A549 (cell line): ENCODE data around the gene SPATA45. TPM values are rescaled to one million over a fixed set of nuclear protein-coding genes. Genes with fewer than 3 reads are reported as not detected.

Source experiments
- ATAC-seq, 2 experiments: fragments of 200-7000 bp in 1 of 2; fragments of >200 bp in 1 of 2; cut with Nextera tagmentation in 1 of 2; cut with Tn5 transposase in 1 of 2; 3 replicates each; pipeline versions ENCODE4 v1.8.0 to v1.9.1; 2018 to 2020; ENCODE audit warnings: mild to moderate bottlenecking in 1 of 2, moderate library complexity in 1 of 2
- CTCF ChIA-PET: fragments of 300-600 bp; sonication (Branson Sonifier 250); formaldehyde crosslinking; extraction: SDS; loops from one replicate; lab custom pipeline; 2021; ENCODE audit warnings: antibody characterized with exemption, inconsistent platforms; lab: Yijun Ruan, JAX
- POLR2A ChIA-PET: fragments of 350-600 bp; formaldehyde crosslinking; extraction: SDS; loops from one replicate; lab custom pipeline; 2021; ENCODE audit warnings: antibody characterized with exemption, inconsistent platforms; lab: Yijun Ruan, JAX
- DNase-seq, 2 experiments: peaks; one replicate each; pipeline versions ENCODE4 v3.0.0 to v3.0.0-alpha.2; 2011 to 2016; ENCODE audit warnings: low read depth in 1 of 2, low spot score in 1 of 2
- FAIRE-seq: peaks from 2 replicates; lab custom pipeline; 2011; peaks lifted over from hg19 to GRCh38; lab: Jason Lieb, UNC
- H3K27ac ChIP-seq, 2 experiments: fragments of >200 bp; sonication (Bioruptor Twin); formaldehyde crosslinking; 3 replicates each; pipeline ENCODE4 v1.5.1; 2016 to 2017
- H3K4me1 ChIP-seq: fragments of >200 bp; sonication (Bioruptor Twin); formaldehyde crosslinking; 3 replicates; pipeline ENCODE4 v1.6.1; 2016
- H3K4me2 ChIP-seq: fragments of >200 bp; sonication (Bioruptor Twin); formaldehyde crosslinking; 3 replicates; pipeline ENCODE4 v1.6.1; 2016
- H3K4me3 ChIP-seq: fragments of >200 bp; sonication (Bioruptor Twin); formaldehyde crosslinking; 3 replicates; pipeline ENCODE4 v1.5.1; 2016
- H3K9me3 ChIP-seq: fragments of >200 bp; sonication (Bioruptor Twin); formaldehyde crosslinking; 3 replicates; pipeline ENCODE4 v1.6.1; 2016
- ATOH8 ChIP-seq: fragments of 250-450 bp; sonication (Bioruptor Pico); IDR thresholded peaks from 2 replicates; pipeline ENCODE4 v1.5.0; 2020; ENCODE audit warnings: low read depth, mild to moderate bottlenecking, moderate library complexity
- BHLHE40 ChIP-seq: IDR thresholded peaks from 2 replicates; pipeline ENCODE4 v1.6.1; 2012; ENCODE audit warnings: low read depth, low read length, inconsistent platforms
- CHD4 ChIP-seq: fragments of 200-600 bp; sonication (generic); IDR thresholded peaks from 2 replicates; pipeline ENCODE4 v1.6.1; 2016; ENCODE audit warnings: antibody characterized with exemption, mild to moderate bottlenecking, borderline replicate concordance
- ELK1 ChIP-seq: fragments of 150-350 bp; IDR thresholded peaks from 2 replicates; pipeline ENCODE4 v1.6.1; 2014; ENCODE audit warnings: low read depth, mild to moderate bottlenecking, low read length
- ESRRA ChIP-seq: fragments of 150-350 bp; IDR thresholded peaks from 2 replicates; pipeline ENCODE4 v1.6.1; 2014; ENCODE audit warnings: mild to moderate bottlenecking, low read length, borderline replicate concordance
- FOSL2 ChIP-seq, 2 experiments: fragments of 450-650 bp in 1 of 2; fragments of >200 bp in 1 of 2; sonication (Bioruptor Twin) in 1 of 2; formaldehyde crosslinking; IDR thresholded peaks; 2 replicates each; pipeline versions ENCODE4 v1.5.0 to v1.6.1; 2016 to 2020; ENCODE audit warnings: mild to moderate bottlenecking in 1 of 2, moderate library complexity in 1 of 2
- HDAC2 ChIP-seq: fragments of 200-600 bp; sonication (generic); IDR thresholded peaks from 2 replicates; pipeline ENCODE4 v1.6.1; 2016
- HEYL ChIP-seq: fragments of 250-450 bp; sonication (Bioruptor Pico); IDR thresholded peaks from 2 replicates; pipeline ENCODE4 v1.8.0; 2021; ENCODE audit warnings: mild to moderate bottlenecking, moderate library complexity
- HMGXB4 ChIP-seq: fragments of 250-450 bp; sonication (Bioruptor Pico); IDR thresholded peaks from 2 replicates; pipeline ENCODE4 v1.5.0; 2021; ENCODE audit warnings: mild to moderate bottlenecking, moderate library complexity, borderline replicate concordance
- KDM1A ChIP-seq: fragments of 200-600 bp; sonication (generic); IDR thresholded peaks from 2 replicates; pipeline ENCODE4 v1.6.1; 2016; ENCODE audit warnings: low read depth, mild to moderate bottlenecking
- MAZ ChIP-seq: fragments of 150-350 bp; IDR thresholded peaks from 2 replicates; pipeline ENCODE4 v1.6.1; 2014; ENCODE audit warnings: antibody characterized with exemption, low read depth, low read length, borderline replicate concordance
- MYC ChIP-seq: IDR thresholded peaks from 2 replicates; pipeline ENCODE4 v1.6.1; 2012; ENCODE audit warnings: mild to moderate bottlenecking, inconsistent platforms, low read length, improper control_type of control experiment, borderline replicate concordance
- NFE2L2 ChIP-seq: fragments of 150-350 bp; conservative IDR thresholded peaks from 2 replicates; pipeline ENCODE4 v1.6.1; 2014; ENCODE audit warnings: low read length
- NPAS2 ChIP-seq: fragments of 250-450 bp; sonication (Bioruptor Pico); IDR thresholded peaks from 2 replicates; pipeline ENCODE4 v1.8.0; 2022; ENCODE audit warnings: mild to moderate bottlenecking, moderate library complexity, borderline replicate concordance
- RAD21 ChIP-seq, 2 experiments: fragments of >200 bp in 1 of 2; sonication (Bioruptor Twin) in 1 of 2; formaldehyde crosslinking in 1 of 2; IDR thresholded peaks in 1 of 2; conservative IDR thresholded peaks in 1 of 2; 2 replicates in 1 of 2; 3 replicates in 1 of 2; pipeline ENCODE4 v1.6.1; 2012 to 2018; ENCODE audit warnings: inconsistent platforms in 1 of 2
- RNF2 ChIP-seq: fragments of 200-600 bp; sonication (generic); IDR thresholded peaks from 2 replicates; pipeline ENCODE4 v1.6.1; 2016; ENCODE audit warnings: low read depth, mild to moderate bottlenecking, antibody characterized with exemption, moderate library complexity, borderline replicate concordance
- TFCP2L1 ChIP-seq: fragments of 250-450 bp; sonication (Bioruptor Pico); IDR thresholded peaks from 2 replicates; pipeline ENCODE4 v1.5.0; 2021; ENCODE audit warnings: mild to moderate bottlenecking
- USF2 ChIP-seq: fragments of 450-650 bp; IDR thresholded peaks from 2 replicates; pipeline ENCODE4 v1.6.1; 2014; ENCODE audit warnings: antibody characterized with exemption
- ZC3H11A ChIP-seq: fragments of 450-650 bp; IDR thresholded peaks from 2 replicates; pipeline ENCODE4 v1.6.1; 2014; ENCODE audit warnings: antibody characterized with exemption, mild to moderate bottlenecking
- WGBS: methylation state at CpG from one replicate; pipeline ENCODE4 v1.1.6; 2017; ENCODE audit errors: missing lambda C conversion rate; 5-methylcytosine and 5-hydroxymethylcytosine counted together
- polyA plus RNA-seq, 4 experiments: library from polyadenylated mRNA; depleted of rRNA in 3 of 4; stranded (reverse); fragments of >200 nt; fragmentation: RNase III in 1 of 4; extraction: RNeasy Plus Mini Kit Qiagen cat#74134 plus additional on column Dnase treatment in 1 of 4; gene quantifications; 2 replicates in 3 of 4; 3 replicates in 1 of 4; pipeline ENCODE4 v1.2.3, GENCODE V29; 2011 to 2017

SPATA45 gene
- polyA plus RNA-seq, 2 of the 4 experiments (the other 2 are of a cell fraction), result 0.18 TPM; not detected in 1

- peak overlapping the region; percentile 82 for H3K4me2 ChIP-seq
- 4% methylated on average over 22 of the region's 22 CpGs for WGBS
- ChIA-PET CTCF (interaction anchor here (0.5 to 2.0 kb wide), 12 partner anchors 9 to 727 kb away, joined by 3 to 11 read pairs (median 4); no protein-coding TSS in a partner anchor), POLR2A (interaction anchor here (0.7 to 1.7 kb wide), 7 partner anchors 9 to 224 kb away, joined by 3 to 12 read pairs (median 4); partner anchors contain the start of genes ATF3, BATF3 and FLVCR1)
- 0 out of 2 replicates have a peak, but pooled peaks have one; percentile 33 for TF ChIP-seq HDAC2
- no peak for TF ChIP-seq RNF2
- TF ChIP-seq TFCP2L1, result 0 out of 2 replicates have a peak, but pooled peaks have one; percentile 52
- FAIRE-seq (no peak), DNase-seq (peak; percentile 79 to 81), ATAC-seq (peak; percentile 86 to 93)
- H3K27ac ChIP-seq, result peak overlapping the region; percentile 87 to 95
- no peaks in the 10 kb centered on the region for H3K9me3 ChIP-seq
- H3K4me1 ChIP-seq, result peaks cover 23% of the 10 kb centered on the region
- H3K4me3 ChIP-seq, result peak overlapping the region; percentile 70
These were observed 56.2 kb downstream of the SPATA45 start for GRCh38 chr1:212791261-212791675.

- Histone ChIP-seq H3K27ac (no peak overlapping the region), H3K4me2 (no peak overlapping the region), H3K4me3 (no peak overlapping the region), H3K4me1 (peaks cover 11% of the 10 kb centered on the region), H3K9me3 (no peaks in the 10 kb centered on the region)
- FAIRE-seq (no peak), DNase-seq (no peak), ATAC-seq (no peak)
- 84% methylated on average over 1 of the region's 1 CpG for whole genome bisulfite sequencing
- ChIA-PET POLR2A (no interaction called here), CTCF (interaction anchor here (0.7 to 7.7 kb wide), 7 partner anchors 9 to 330 kb away, joined by 3 to 115 read pairs (median 4); no protein-coding TSS in a partner anchor)
- TF ChIP-seq ESRRA, result no peak
- TF ChIP-seq CHD4, result no peak
- no peak for TF ChIP-seq BHLHE40
- TF ChIP-seq MAZ, result no peak
- TF ChIP-seq ZC3H11A, result no peak
- TF ChIP-seq NPAS2 (CRISPR knock-in tag), result no peak
- no peak for TF ChIP-seq NFE2L2
These were observed 61.6 kb downstream of the SPATA45 start for GRCh38 chr1:212785871-212786270.

GRCh38 chr1:212783976-212784375 lies 63.5 kb downstream of the SPATA45 start:
- no peaks in the 10 kb centered on the region for H3K9me3 ChIP-seq
- ChIA-PET POLR2A (interaction anchor here (1.6 kb wide), 1 partner anchor 176 kb away, joined by 5 read pairs; the partner anchor contains the start of gene ATF3), CTCF (interaction anchor here (1.0 to 7.7 kb wide), 4 partner anchors 34 to 307 kb away, joined by 3 to 115 read pairs (median 8); partner anchors contain the start of gene BATF3)

More at GRCh38 chr1:212783976-212784375, 63.5 kb downstream of the SPATA45 start:
- H3K4me3 ChIP-seq, result no peak overlapping the region
- H3K4me1 ChIP-seq, result no peaks in the 10 kb centered on the region
- TF ChIP-seq ELK1, result no peak
- TF ChIP-seq USF2, result no peak
- TF ChIP-seq ZC3H11A, result no peak
- no peak for TF ChIP-seq NFE2L2
- no peak for TF ChIP-seq HEYL
- no peak for TF ChIP-seq HMGXB4 (CRISPR knock-in tag)
- no peak for TF ChIP-seq MYC
- no peak for TF ChIP-seq RAD21 (conservative IDR thresholded peaks at IDR 0.05 in 1 of 2, IDR thresholded peaks at IDR 0.05 in 1 of 2)
- TF ChIP-seq ATOH8 (CRISPR knock-in tag), result no peak
- TF ChIP-seq KDM1A, result no peak
- TF ChIP-seq FOSL2 (IDR thresholded peaks at IDR 0.05), result no peak
- TF ChIP-seq FOSL2 (CRISPR knock-in tag; IDR thresholded peaks at IDR 0.05), result no peak
- TF ChIP-seq NPAS2 (CRISPR knock-in tag), result no peak
- no peak for DNase-seq
- ATAC-seq, result no peak
- FAIRE-seq, result no peak
- WGBS, result 77% methylated on average over 1 of the region's 1 CpG
- no peak overlapping the region for H3K4me2 ChIP-seq
- no peak overlapping the region for H3K27ac ChIP-seq
